Measurements from ENCODE around the gene KIRREL3. TPM values are rescaled to one million over a fixed set of nuclear protein-coding genes. Genes with fewer than 3 reads are reported as not detected.

Gene KIRREL3
- total RNA-seq, 2 experiments from 2014 or later: not detected

- no peak overlapping the region for H3K27ac ChIP-seq (ENCODE audit: low read depth in 1 of 2, low read length in 2 of 2)
- no peaks in the 10 kb centered on the region for H3K4me1 ChIP-seq (ENCODE audit: insufficient read depth, low read length)
- H3K36me3 Mint-ChIP-seq (ENCODE audit: low read depth): no peaks in the 10 kb centered on the region
- ATAC-seq (ENCODE audit: poor library complexity): no peak
- peaks cover 0 to 3% of the 10 kb centered on the region in 2 experiments for H3K27me3 ChIP-seq (ENCODE audit: control insufficient read depth in 1 of 2, insufficient read depth in 2 of 2, low read length in 2 of 2)
- H3K4me3 Mint-ChIP-seq: no peak overlapping the region
- no peaks in the 10 kb centered on the region for H3K9me3 Mint-ChIP-seq
- DNase-seq: no peak
- no peak for TF ChIP-seq CTCF (IDR thresholded peaks at IDR 0.05)
- no peak overlapping the region for H3K4me3 ChIP-seq (ENCODE audit: low read length)
- no peaks in the 10 kb centered on the region for H3K4me1 Mint-ChIP-seq (ENCODE audit: low read depth)
- CTCF ChIA-PET: no interaction called here
- intact Hi-C loops (cut with DNase I, micrococcal nuclease): no loop called here
- H3K27me3 Mint-ChIP-seq: peaks cover 5% of the 10 kb centered on the region
- POLR2A ChIA-PET: no interaction called here
- no peaks in the 10 kb centered on the region for H3K9me3 ChIP-seq (ENCODE audit: control insufficient read depth in 1 of 2, insufficient read depth in 1 of 2, low read length in 2 of 2)
- no peak overlapping the region for H3K27ac Mint-ChIP-seq
- no peaks in the 10 kb centered on the region for H3K36me3 ChIP-seq (ENCODE audit: insufficient read depth, low read length)
These were observed 475.4 kb downstream of the KIRREL3 start for GRCh38 chr11:126525216-126525615.

- Histone ChIP-seq H3K27me3 (ENCODE audit: control insufficient read depth in 1 of 2, insufficient read depth in 2 of 2, low read length in 2 of 2) (peaks cover 0 to 3% of the 10 kb centered on the region in 2 experiments), H3K4me1 (ENCODE audit: insufficient read depth, low read length) (no peaks in the 10 kb centered on the region), H3K27ac (ENCODE audit: low read depth in 1 of 2, low read length in 2 of 2) (no peak overlapping the region), H3K9me3 (ENCODE audit: control insufficient read depth in 1 of 2, insufficient read depth in 1 of 2, low read length in 2 of 2) (no peaks in the 10 kb centered on the region), H3K36me3 (ENCODE audit: insufficient read depth, low read length) (no peaks in the 10 kb centered on the region), H3K4me3 (ENCODE audit: low read length) (no peak overlapping the region)
- H3K27ac Mint-ChIP-seq: no peak overlapping the region
- ChIA-PET CTCF (interaction anchor here (1.1 kb wide), 1 partner anchor 43 kb away, joined by 3 read pairs; no protein-coding TSS in a partner anchor), POLR2A (no interaction called here)
- H3K4me1 Mint-ChIP-seq (ENCODE audit: low read depth): no peaks in the 10 kb centered on the region
- H3K4me3 Mint-ChIP-seq: no peak overlapping the region
- peaks cover 10% of the 10 kb centered on the region for H3K27me3 Mint-ChIP-seq
- H3K9me3 Mint-ChIP-seq: no peaks in the 10 kb centered on the region
- no peak for TF ChIP-seq CTCF (IDR thresholded peaks at IDR 0.05)
- intact Hi-C loops (cut with DNase I, micrococcal nuclease): no loop called here
- DNase-seq (no peak), ATAC-seq (ENCODE audit: poor library complexity) (no peak)
- H3K36me3 Mint-ChIP-seq (ENCODE audit: low read depth): no peaks in the 10 kb centered on the region
These were observed 476.9 kb downstream of the KIRREL3 start for GRCh38 chr11:126523441-126524205.

GRCh38 chr11:126522606-126523005 lies 478.0 kb downstream of the KIRREL3 start:
- intact Hi-C loops (cut with DNase I, micrococcal nuclease): no loop called here
- peaks cover 0 to 3% of the 10 kb centered on the region in 2 experiments for H3K27me3 ChIP-seq (ENCODE audit: control insufficient read depth in 1 of 2, insufficient read depth in 2 of 2, low read length in 2 of 2)
- no peaks in the 10 kb centered on the region for H3K36me3 ChIP-seq (ENCODE audit: insufficient read depth, low read length)
- H3K27ac Mint-ChIP-seq: no peak overlapping the region
- H3K4me3 ChIP-seq (ENCODE audit: low read length): no peak overlapping the region
- ChIA-PET POLR2A (no interaction called here), CTCF (no interaction called here)
- DNase-seq (no peak), ATAC-seq (ENCODE audit: poor library complexity) (no peak)
- no peak for TF ChIP-seq CTCF (IDR thresholded peaks at IDR 0.05)
- H3K4me3 Mint-ChIP-seq: no peak overlapping the region
- no peaks in the 10 kb centered on the region for H3K36me3 Mint-ChIP-seq (ENCODE audit: low read depth)
- H3K4me1 Mint-ChIP-seq (ENCODE audit: low read depth): no peaks in the 10 kb centered on the region
- no peaks in the 10 kb centered on the region for H3K9me3 ChIP-seq (ENCODE audit: control insufficient read depth in 1 of 2, insufficient read depth in 1 of 2, low read length in 2 of 2)
- H3K9me3 Mint-ChIP-seq: no peaks in the 10 kb centered on the region
- H3K27ac ChIP-seq (ENCODE audit: low read depth in 1 of 2, low read length in 2 of 2): no peak overlapping the region
- H3K27me3 Mint-ChIP-seq: peaks cover 10% of the 10 kb centered on the region
- no peaks in the 10 kb centered on the region for H3K4me1 ChIP-seq (ENCODE audit: insufficient read depth, low read length)

Data from CD4-positive, alpha-beta T cell (primary cell).